ENCODE data around the gene SMPDL3B.

DNA sequence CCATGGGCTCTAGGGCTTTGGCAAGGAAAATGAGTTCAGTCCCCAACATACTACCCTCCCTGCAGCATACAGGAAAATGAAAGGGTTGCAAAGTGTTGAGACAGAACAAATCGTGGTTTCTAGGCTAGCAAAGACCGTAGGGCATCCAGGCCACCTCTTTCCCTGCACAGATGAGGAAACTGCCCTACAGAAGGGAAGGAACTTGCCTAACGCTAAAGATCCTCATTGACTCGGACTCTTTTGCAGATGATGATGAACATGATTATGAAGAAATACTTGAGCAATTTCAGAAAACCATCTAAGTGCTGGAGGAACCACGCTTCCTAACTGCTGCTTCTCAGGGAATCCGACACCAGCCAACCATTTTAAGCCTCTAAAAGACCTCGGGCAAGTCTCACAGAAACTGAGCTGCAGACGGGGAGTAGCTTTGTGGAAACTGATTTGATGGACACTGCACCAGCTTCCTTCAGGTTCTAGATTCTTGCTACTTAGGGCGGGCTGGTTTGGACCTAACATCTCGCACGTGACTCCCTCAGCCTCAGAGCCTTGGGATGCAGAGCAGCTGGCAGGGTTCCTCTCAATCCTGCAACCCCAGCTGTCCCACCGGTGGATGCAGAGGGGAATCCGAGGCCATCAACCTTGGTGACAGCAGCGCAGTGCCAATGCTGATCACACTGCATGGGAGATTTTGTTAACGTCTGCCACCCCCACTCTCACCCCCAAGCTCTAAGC lies 49.0 kb upstream of the SMPDL3B start:
- no peak for TF ChIP-seq POLR2A (IDR thresholded peaks at IDR 0.05)
- TF ChIP-seq, protein P1, sequence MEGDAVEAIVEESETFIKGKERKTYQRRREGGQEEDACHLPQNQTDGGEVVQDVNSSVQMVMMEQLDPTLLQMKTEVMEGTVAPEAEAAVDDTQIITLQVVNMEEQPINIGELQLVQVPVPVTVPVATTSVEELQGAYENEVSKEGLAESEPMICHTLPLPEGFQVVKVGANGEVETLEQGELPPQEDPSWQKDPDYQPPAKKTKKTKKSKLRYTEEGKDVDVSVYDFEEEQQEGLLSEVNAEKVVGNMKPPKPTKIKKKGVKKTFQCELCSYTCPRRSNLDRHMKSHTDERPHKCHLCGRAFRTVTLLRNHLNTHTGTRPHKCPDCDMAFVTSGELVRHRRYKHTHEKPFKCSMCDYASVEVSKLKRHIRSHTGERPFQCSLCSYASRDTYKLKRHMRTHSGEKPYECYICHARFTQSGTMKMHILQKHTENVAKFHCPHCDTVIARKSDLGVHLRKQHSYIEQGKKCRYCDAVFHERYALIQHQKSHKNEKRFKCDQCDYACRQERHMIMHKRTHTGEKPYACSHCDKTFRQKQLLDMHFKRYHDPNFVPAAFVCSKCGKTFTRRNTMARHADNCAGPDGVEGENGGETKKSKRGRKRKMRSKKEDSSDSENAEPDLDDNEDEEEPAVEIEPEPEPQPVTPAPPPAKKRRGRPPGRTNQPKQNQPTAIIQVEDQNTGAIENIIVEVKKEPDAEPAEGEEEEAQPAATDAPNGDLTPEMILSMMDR (IDR thresholded peaks at IDR 0.05): no peak

All from adrenal gland (tissue), 5 donors.